ENCODE results near the gene TRIM62.

DNA sequence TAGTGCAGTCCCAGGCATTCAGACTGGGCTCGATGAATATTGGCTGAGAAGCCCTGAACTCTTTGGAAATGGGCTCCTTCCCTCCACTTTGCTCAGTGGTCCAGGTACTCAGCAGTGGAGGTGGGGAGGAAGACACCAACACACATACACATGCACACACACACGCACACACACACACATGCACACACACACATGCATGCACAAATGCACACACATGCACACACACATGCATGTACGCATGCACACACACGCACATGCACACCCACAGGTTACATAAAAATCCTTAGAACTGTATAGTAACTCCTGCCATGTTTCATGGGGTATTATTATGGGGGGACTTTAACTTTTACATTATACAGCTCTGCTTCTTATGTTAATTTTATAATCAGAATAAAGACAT lies 5.0 kb downstream of the TRIM62 start:
- TF ChIP-seq EZH2 (IDR thresholded peaks at IDR 0.05; ENCODE audit: borderline replicate concordance), result no peak
- TF ChIP-seq, protein P1, sequence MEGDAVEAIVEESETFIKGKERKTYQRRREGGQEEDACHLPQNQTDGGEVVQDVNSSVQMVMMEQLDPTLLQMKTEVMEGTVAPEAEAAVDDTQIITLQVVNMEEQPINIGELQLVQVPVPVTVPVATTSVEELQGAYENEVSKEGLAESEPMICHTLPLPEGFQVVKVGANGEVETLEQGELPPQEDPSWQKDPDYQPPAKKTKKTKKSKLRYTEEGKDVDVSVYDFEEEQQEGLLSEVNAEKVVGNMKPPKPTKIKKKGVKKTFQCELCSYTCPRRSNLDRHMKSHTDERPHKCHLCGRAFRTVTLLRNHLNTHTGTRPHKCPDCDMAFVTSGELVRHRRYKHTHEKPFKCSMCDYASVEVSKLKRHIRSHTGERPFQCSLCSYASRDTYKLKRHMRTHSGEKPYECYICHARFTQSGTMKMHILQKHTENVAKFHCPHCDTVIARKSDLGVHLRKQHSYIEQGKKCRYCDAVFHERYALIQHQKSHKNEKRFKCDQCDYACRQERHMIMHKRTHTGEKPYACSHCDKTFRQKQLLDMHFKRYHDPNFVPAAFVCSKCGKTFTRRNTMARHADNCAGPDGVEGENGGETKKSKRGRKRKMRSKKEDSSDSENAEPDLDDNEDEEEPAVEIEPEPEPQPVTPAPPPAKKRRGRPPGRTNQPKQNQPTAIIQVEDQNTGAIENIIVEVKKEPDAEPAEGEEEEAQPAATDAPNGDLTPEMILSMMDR (IDR thresholded peaks at IDR 0.05; ENCODE audit: poor library complexity), result no peak

Data from hepatocyte (in vitro differentiated cells).